Nephron progenitor cell (in vitro differentiated cells): ENCODE results near the gene COL11A2.

ENCODE experiments used
- DNase-seq: peaks from one replicate; pipeline ENCODE4 v3.0.0; 2021
- H3K27ac Mint-ChIP-seq: 2 replicates; pipeline ENCODE4 v1.8.0; 2021; ENCODE audit warnings: mild to moderate bottlenecking, moderate library complexity, mixed read lengths
- H3K27me3 Mint-ChIP-seq: 2 replicates; pipeline ENCODE4 v1.8.0; 2021; ENCODE audit warnings: mild to moderate bottlenecking, low read depth, mixed read lengths; ENCODE audit not compliant: poor library complexity
- H3K36me3 Mint-ChIP-seq: 2 replicates; pipeline ENCODE4 v1.8.0; 2021; ENCODE audit warnings: low read depth, mixed read lengths
- H3K4me1 Mint-ChIP-seq: 2 replicates; pipeline ENCODE4 v1.8.0; 2021; ENCODE audit warnings: mixed read lengths
- H3K4me3 Mint-ChIP-seq: 2 replicates; pipeline ENCODE4 v1.8.0; 2021; ENCODE audit warnings: mild to moderate bottlenecking, moderate library complexity, mixed read lengths
- H3K9me3 Mint-ChIP-seq: 2 replicates; pipeline ENCODE4 v1.8.0; 2021; ENCODE audit warnings: mild to moderate bottlenecking, moderate library complexity, mixed read lengths
- CTCF ChIP-seq: fragments of 200-600 bp; sonication (generic); IDR thresholded peaks from 2 replicates; pipeline ENCODE4 v1.5.0; 2021; ENCODE audit warnings: antibody characterized with exemption

The COL11A2 gene

GRCh38 chr6:33185654-33186187 is 6.5 kb downstream of the COL11A2 start:
- Mint-ChIP-seq H3K36me3 (no peaks in the 10 kb centered on the region), H3K4me1 (peaks cover 30% of the 10 kb centered on the region), H3K4me3 (no peak overlapping the region), H3K27me3 (peaks cover 79% of the 10 kb centered on the region), H3K9me3 (peaks cover 4% of the 10 kb centered on the region), H3K27ac (no peak overlapping the region)
- TF ChIP-seq CTCF, result no peak
- no peak for DNase-seq

- H3K27ac Mint-ChIP-seq, result no peak overlapping the region
- no peak for TF ChIP-seq CTCF
- peaks cover 4% of the 10 kb centered on the region for H3K9me3 Mint-ChIP-seq
- H3K4me1 Mint-ChIP-seq, result peaks cover 25% of the 10 kb centered on the region
- no peaks in the 10 kb centered on the region for H3K36me3 Mint-ChIP-seq
- DNase-seq, result no peak
- H3K4me3 Mint-ChIP-seq, result no peak overlapping the region
- H3K27me3 Mint-ChIP-seq, result peaks cover 79% of the 10 kb centered on the region
These were observed 7.1 kb downstream of the COL11A2 start for GRCh38 chr6:33185190-33185589.

- H3K27ac Mint-ChIP-seq, result no peak overlapping the region
- no peak for DNase-seq
- peaks cover 4% of the 10 kb centered on the region for H3K9me3 Mint-ChIP-seq
- H3K27me3 Mint-ChIP-seq, result peaks cover 70% of the 10 kb centered on the region
- TF ChIP-seq CTCF, result no peak
- no peaks in the 10 kb centered on the region for H3K36me3 Mint-ChIP-seq
- H3K4me1 Mint-ChIP-seq, result peaks cover 24% of the 10 kb centered on the region
- H3K4me3 Mint-ChIP-seq, result no peak overlapping the region
These were observed 9.1 kb downstream of the COL11A2 start for GRCh38 chr6:33183071-33183683.

GRCh38 chr6:33181141-33181540 is 11.1 kb downstream of the COL11A2 start:
- no peak for TF ChIP-seq CTCF
- Mint-ChIP-seq H3K27me3 (peaks cover 59% of the 10 kb centered on the region), H3K9me3 (peaks cover 4% of the 10 kb centered on the region), H3K36me3 (no peaks in the 10 kb centered on the region), H3K4me3 (no peak overlapping the region), H3K27ac (no peak overlapping the region), H3K4me1 (peaks cover 43% of the 10 kb centered on the region)
- no peak for DNase-seq

- DNase-seq, result no peak
- no peak for TF ChIP-seq CTCF
- H3K27me3 Mint-ChIP-seq, result peaks cover 58% of the 10 kb centered on the region
- no peak overlapping the region for H3K27ac Mint-ChIP-seq
- no peaks in the 10 kb centered on the region for H3K36me3 Mint-ChIP-seq
- peaks cover 4% of the 10 kb centered on the region for H3K9me3 Mint-ChIP-seq
- no peak overlapping the region for H3K4me3 Mint-ChIP-seq
- H3K4me1 Mint-ChIP-seq, result peaks cover 42% of the 10 kb centered on the region
These were observed 13.4 kb downstream of the COL11A2 start for GRCh38 chr6:33178755-33179475.
